Caco-2 (cell line): ENCODE results near the gene CTTNBP2. TPM values are rescaled to one million over a fixed set of nuclear protein-coding genes. Genes with fewer than 3 reads are reported as not detected.
A peak's percentile ranks its signal among the peaks of the same experiment; 100 is the strongest.

Experiments
- BruUV-seq: library from RNA; stranded (reverse); fragments of 400-500 nt; replicated peaks from 2 replicates; lab custom pipeline; 2021; lab: Mats Ljungman, UMichigan
- CTCF ChIA-PET: fragments of 300-600 bp; sonication (Branson Sonifier 250); formaldehyde crosslinking; loops from one replicate; lab custom pipeline; 2022; ENCODE audit warnings: antibody characterized with exemption; lab: Charles Lee
- POLR2A ChIA-PET: fragments of 300-600 bp; sonication (Branson Sonifier 250); formaldehyde crosslinking; loops from one replicate; lab custom pipeline; 2022; ENCODE audit warnings: antibody characterized with exemption; lab: Charles Lee
- DNase-seq, 2 experiments: peaks; one replicate each; pipeline versions ENCODE4 v3.0.0 to v3.0.0-alpha.2; 2020 to 2022
- H3K27me3 ChIP-seq: replicated peaks from 2 replicates; pipeline ENCODE4 v1.6.0; 2011; ENCODE audit warnings: low read length; ENCODE audit not compliant: control insufficient read depth, insufficient read depth
- H3K36me3 ChIP-seq: 2 replicates; pipeline ENCODE4 v1.5.1; 2011; ENCODE audit warnings: low read length; ENCODE audit not compliant: control insufficient read depth, insufficient read depth
- H3K4me1 ChIP-seq: fragments of 250-450 bp; sonication (Bioruptor Pico); 2 replicates; pipeline ENCODE4 v1.5.1; 2020; ENCODE audit warnings: mild to moderate bottlenecking
- H3K4me3 ChIP-seq: 2 replicates; pipeline ENCODE4 v1.5.1; 2011; ENCODE audit warnings: low read depth, mild to moderate bottlenecking, control low read depth, low read length
- H3K9me3 ChIP-seq: fragments of 250-450 bp; sonication (Bioruptor Pico); 2 replicates; pipeline ENCODE4 v1.5.1; 2020; ENCODE audit warnings: mild to moderate bottlenecking, moderate library complexity
- H3K27ac Mint-ChIP-seq: one replicate; pipeline ENCODE4 v1.8.0; 2022; ENCODE audit warnings: mixed read lengths; ENCODE audit not compliant: unreplicated experiment
- H3K27me3 Mint-ChIP-seq: one replicate; pipeline ENCODE4 v1.8.0; 2022; ENCODE audit warnings: mixed read lengths; ENCODE audit not compliant: insufficient read depth, unreplicated experiment
- H3K36me3 Mint-ChIP-seq: one replicate; pipeline ENCODE4 v1.8.0; 2022; ENCODE audit warnings: mild to moderate bottlenecking, mixed read lengths; ENCODE audit not compliant: insufficient read depth, unreplicated experiment
- H3K4me1 Mint-ChIP-seq: one replicate; pipeline ENCODE4 v1.8.0; 2022; ENCODE audit warnings: low read depth, mixed read lengths; ENCODE audit not compliant: unreplicated experiment
- H3K4me3 Mint-ChIP-seq: one replicate; pipeline ENCODE4 v1.8.0; 2022; ENCODE audit warnings: mild to moderate bottlenecking, moderate library complexity, mixed read lengths; ENCODE audit not compliant: unreplicated experiment
- H3K9me3 Mint-ChIP-seq: one replicate; pipeline ENCODE4 v1.8.0; 2022; ENCODE audit warnings: mixed read lengths; ENCODE audit not compliant: unreplicated experiment
- CTCF ChIP-seq, 2 experiments: fragments of 200-600 bp in 1 of 2; IDR thresholded peaks; 1 replicate in 1 of 2; 2 replicates in 1 of 2; pipeline versions ENCODE4 v1.5.1 to v1.8.0; 2011 to 2022; ENCODE audit warnings: antibody characterized with exemption in 1 of 2, control low read depth in 1 of 2, inconsistent platforms in 1 of 2, low read depth in 1 of 2, low read length in 1 of 2, mild to moderate bottlenecking in 1 of 2, moderate library complexity in 1 of 2; ENCODE audit not compliant: insufficient read depth in 1 of 2, severe bottlenecking in 1 of 2, unreplicated experiment in 1 of 2
- intact Hi-C: fragments of 100-400 bp; cut with micrococcal nuclease; formaldehyde crosslinking; loops from one replicate; pipeline ENCODE4 v1.10.0; 2022; ENCODE audit not compliant: unreplicated experiment
- total RNA-seq: library from RNA; stranded (reverse); gene quantifications from 2 replicates; pipeline ENCODE4 v1.2.3, GENCODE V29; 2022

The CTTNBP2 gene
- total RNA-seq, 1 experiment from 2014 or later = 3.2 TPM

DNA sequence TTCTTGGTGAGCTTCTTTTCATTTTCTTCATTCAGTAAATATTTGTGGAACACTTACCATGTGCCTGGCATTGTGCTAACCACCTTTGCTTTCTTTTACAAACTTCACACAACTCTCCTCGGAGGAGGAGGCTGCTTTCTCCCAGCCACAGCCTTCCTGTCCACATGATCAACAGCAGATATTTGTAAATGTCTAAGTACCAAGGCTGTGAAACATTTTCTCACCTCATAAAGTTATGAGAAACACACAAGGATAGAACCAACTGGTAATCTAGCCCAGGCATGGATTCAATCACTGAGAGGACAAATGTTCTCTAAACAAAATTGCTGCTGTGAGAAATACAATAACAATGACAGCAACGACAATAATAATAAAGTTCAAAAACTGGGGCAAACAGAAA, 3.9 kb downstream of the CTTNBP2 start:
- Mint-ChIP-seq H3K4me1 (peaks cover 8% of the 10 kb centered on the region), H3K27me3 (peaks cover 24% of the 10 kb centered on the region), H3K9me3 (no peaks in the 10 kb centered on the region), H3K27ac (no peak overlapping the region), H3K4me3 (no peak overlapping the region), H3K36me3 (no peaks in the 10 kb centered on the region)
- Histone ChIP-seq H3K4me1 (0 out of 2 replicates have a peak, but pooled peaks cover 3% of the 10 kb centered on the region), H3K36me3 (no peaks in the 10 kb centered on the region), H3K4me3 (no peak overlapping the region), H3K9me3 (no peaks in the 10 kb centered on the region), H3K27me3 (no peaks in the 10 kb centered on the region)
- CTCF ChIA-PET = no interaction called here
- TF ChIP-seq CTCF (IDR thresholded peaks at IDR 0.05; ENCODE audit: insufficient read depth in 1 of 2, low read depth in 1 of 2, low read length in 1 of 2, severe bottlenecking in 1 of 2, unreplicated experiment in 1 of 2) = no peak
- intact Hi-C loops = no loop called here
- DNase-seq = no peak
- POLR2A ChIA-PET = no interaction called here
- BruUV-seq = no TSS peak

GRCh38 chr7:117863618-117864017, 9.6 kb downstream of the CTTNBP2 start:
- peaks cover 10% of the 10 kb centered on the region for H3K4me1 ChIP-seq
- Mint-ChIP-seq H3K27me3 (peaks cover 5% of the 10 kb centered on the region), H3K36me3 (no peaks in the 10 kb centered on the region), H3K9me3 (no peaks in the 10 kb centered on the region), H3K4me3 (no peak overlapping the region), H3K27ac (no peak overlapping the region), H3K4me1 (peaks cover 8% of the 10 kb centered on the region)
- H3K9me3 ChIP-seq = no peaks in the 10 kb centered on the region
- no peak for TF ChIP-seq CTCF (IDR thresholded peaks at IDR 0.05; ENCODE audit: insufficient read depth in 1 of 2, low read depth in 1 of 2, low read length in 1 of 2, severe bottlenecking in 1 of 2, unreplicated experiment in 1 of 2)
- BruUV-seq = no TSS peak
- H3K36me3 ChIP-seq = no peaks in the 10 kb centered on the region
- intact Hi-C loops = no loop called here
- CTCF ChIA-PET = no interaction called here
- POLR2A ChIA-PET = no interaction called here
- no peak overlapping the region for H3K4me3 ChIP-seq
- DNase-seq = no peak
- H3K27me3 ChIP-seq = no peaks in the 10 kb centered on the region

DNA sequence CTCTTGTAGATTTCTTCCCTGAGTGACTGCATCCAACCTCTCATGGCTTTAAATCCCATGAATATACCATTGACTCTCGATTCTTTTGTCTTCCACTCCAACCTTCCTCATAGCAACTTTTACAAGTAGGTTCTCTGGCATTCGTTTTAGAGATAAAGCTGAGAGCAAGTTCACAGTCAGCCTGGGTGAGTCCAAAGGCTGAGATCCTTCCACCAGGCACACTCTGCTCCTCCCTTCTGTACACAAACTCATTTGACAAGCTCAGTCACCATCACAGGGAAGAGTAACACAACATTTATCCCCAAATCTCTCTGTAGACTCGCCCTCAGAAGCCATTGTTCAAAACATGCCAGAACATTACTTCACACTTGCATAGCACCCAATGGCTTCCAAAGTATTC, 10.9 kb downstream of the CTTNBP2 start:
- H3K27ac Mint-ChIP-seq = no peak overlapping the region
- intact Hi-C loops = no loop called here

More for the DNA sequence above, 10.9 kb downstream of the CTTNBP2 start:
- no peaks in the 10 kb centered on the region for H3K27me3 ChIP-seq
- Mint-ChIP-seq H3K9me3 (no peaks in the 10 kb centered on the region), H3K4me1 (peaks cover 8% of the 10 kb centered on the region), H3K27me3 (peaks cover 2% of the 10 kb centered on the region), H3K36me3 (no peaks in the 10 kb centered on the region), H3K4me3 (no peak overlapping the region)
- H3K4me1 ChIP-seq = peaks cover 10% of the 10 kb centered on the region
- no peaks in the 10 kb centered on the region for H3K9me3 ChIP-seq
- CTCF ChIA-PET = no interaction called here
- H3K4me3 ChIP-seq = no peak overlapping the region
- no TSS peak for BruUV-seq
- POLR2A ChIA-PET = no interaction called here
- DNase-seq = peak in 1 of 2 experiments; percentile 21
- H3K36me3 ChIP-seq = no peaks in the 10 kb centered on the region
- no peak for TF ChIP-seq CTCF (IDR thresholded peaks at IDR 0.05; ENCODE audit: insufficient read depth in 1 of 2, low read depth in 1 of 2, low read length in 1 of 2, severe bottlenecking in 1 of 2, unreplicated experiment in 1 of 2)
